Liver (tissue), 9 donors: Measurements from ENCODE around the gene HNRNPA3. TPM values are rescaled to one million over a fixed set of nuclear protein-coding genes. Genes with fewer than 3 reads are reported as not detected.

Experiments used
- DNase-seq: peaks from one replicate; pipeline ENCODE4 v3.0.0-alpha.2; 2017; ENCODE audit warnings: low spot score
- H3K27ac ChIP-seq, 2 donors: one replicate each; pipeline ENCODE4 v1.7.0; 2013; ENCODE audit warnings: inconsistent platforms in 2 of 2, low read length in 2 of 2, control low read depth in 1 of 2, low read depth in 1 of 2, mild to moderate bottlenecking in 1 of 2
- H3K27me3 ChIP-seq, 4 donors: one replicate each; pipeline versions ENCODE4 v1.6.1 to v1.7.0; 2013; ENCODE audit warnings: low read length in 3 of 4, inconsistent platforms in 1 of 4, mild to moderate bottlenecking in 1 of 4, moderate library complexity in 1 of 4; ENCODE audit not compliant: control insufficient read depth in 4 of 4, insufficient read depth in 4 of 4
- H3K36me3 ChIP-seq, 4 donors: one replicate each; pipeline versions ENCODE4 v1.6.1 to v1.7.0; 2013; ENCODE audit warnings: low read length in 3 of 4, mild to moderate bottlenecking in 3 of 4, low read depth in 1 of 4, moderate library complexity in 1 of 4; ENCODE audit not compliant: control insufficient read depth in 4 of 4, insufficient read depth in 3 of 4
- H3K4me1 ChIP-seq, 4 donors: one replicate each; pipeline versions ENCODE4 v1.6.1 to v1.7.0; 2013; ENCODE audit warnings: low read length in 3 of 4, mild to moderate bottlenecking in 3 of 4, moderate library complexity in 1 of 4; ENCODE audit not compliant: control insufficient read depth in 4 of 4, insufficient read depth in 4 of 4
- H3K4me3 ChIP-seq, 3 donors: one replicate each; pipeline versions ENCODE4 v1.6.1 to v1.7.0; 2013; ENCODE audit warnings: low read length in 3 of 3, control low read depth in 1 of 3, low read depth in 1 of 3, mild to moderate bottlenecking in 1 of 3
- H3K9ac ChIP-seq, 2 donors: one replicate each; pipeline ENCODE4 v1.7.0; 2013; ENCODE audit warnings: low read length in 2 of 2, mild to moderate bottlenecking in 2 of 2, moderate library complexity in 2 of 2, control low read depth in 1 of 2, low read depth in 1 of 2
- H3K9me3 ChIP-seq, 4 donors: one replicate each; pipeline versions ENCODE4 v1.6.1 to v1.7.0; 2013; ENCODE audit warnings: low read length in 3 of 4; ENCODE audit not compliant: control insufficient read depth in 4 of 4
- ATF3 ChIP-seq: IDR thresholded peaks from 2 replicates; pipeline ENCODE4 v1.6.1; 2016; ENCODE audit warnings: antibody characterized with exemption
- CTCF ChIP-seq: fragments of 150-350 bp; IDR thresholded peaks from 2 replicates; pipeline ENCODE4 v1.5.1; 2017; ENCODE audit warnings: improper control_type of control experiment, low read depth, low read length; ENCODE audit not compliant: missing input control
- FOXA2 ChIP-seq: IDR thresholded peaks from 2 replicates; pipeline ENCODE4 v1.6.1; 2016; ENCODE audit warnings: antibody characterized with exemption
- GABPA ChIP-seq, 2 donors: IDR thresholded peaks in 1 of 2; conservative IDR thresholded peaks in 1 of 2; 2 replicates each; pipeline ENCODE4 v1.6.1; 2016; ENCODE audit warnings: antibody characterized with exemption in 2 of 2, mild to moderate bottlenecking in 1 of 2, moderate library complexity in 1 of 2
- HNF4A ChIP-seq, 2 donors: conservative IDR thresholded peaks; 2 replicates each; pipeline ENCODE4 v1.6.1; 2016; ENCODE audit warnings: antibody characterized with exemption in 2 of 2, mild to moderate bottlenecking in 2 of 2
- HNF4G ChIP-seq: IDR thresholded peaks from 2 replicates; pipeline ENCODE4 v1.6.1; 2016; ENCODE audit warnings: antibody characterized with exemption
- JUND ChIP-seq, 2 donors: IDR thresholded peaks; 2 replicates each; pipeline ENCODE4 v1.6.1; 2016; ENCODE audit warnings: antibody characterized with exemption in 2 of 2
- MAX ChIP-seq: IDR thresholded peaks from 2 replicates; pipeline ENCODE4 v1.6.1; 2016; ENCODE audit warnings: antibody characterized with exemption
- NR2F2 ChIP-seq: IDR thresholded peaks from 2 replicates; pipeline ENCODE4 v1.6.1; 2016; ENCODE audit warnings: antibody characterized with exemption
- RAD21 ChIP-seq, 2 donors: IDR thresholded peaks; 2 replicates each; pipeline ENCODE4 v1.6.1; 2016; ENCODE audit warnings: antibody characterized with exemption in 2 of 2, mild to moderate bottlenecking in 2 of 2
- REST ChIP-seq: IDR thresholded peaks from 2 replicates; pipeline ENCODE4 v1.6.1; 2016; ENCODE audit warnings: antibody characterized with exemption, mild to moderate bottlenecking
- SP1 ChIP-seq: IDR thresholded peaks from 2 replicates; pipeline ENCODE4 v1.6.1; 2018; ENCODE audit warnings: antibody characterized with exemption, mild to moderate bottlenecking
- TAF1 ChIP-seq: conservative IDR thresholded peaks from 2 replicates; pipeline ENCODE4 v1.6.1; 2016; ENCODE audit warnings: antibody characterized with exemption, mild to moderate bottlenecking
- YY1 ChIP-seq: IDR thresholded peaks from 2 replicates; pipeline ENCODE4 v1.6.1; 2016; ENCODE audit warnings: antibody characterized with exemption, mild to moderate bottlenecking
- ZBTB33 ChIP-seq: IDR thresholded peaks from 2 replicates; pipeline ENCODE4 v1.6.1; 2016; ENCODE audit warnings: antibody characterized with exemption
- WGBS: extraction: QIAGEN DNeasy Blood & Tissue Kit; methylation state at CpG from one replicate; pipeline ENCODE4 v1.1.7; 2013; 5-methylcytosine and 5-hydroxymethylcytosine counted together
- polyA plus RNA-seq, 2 donors: library from polyadenylated mRNA; stranded (reverse) in 1 of 2; unstranded in 1 of 2; fragments of 200-250 nt in 1 of 2; fragments of >200 nt in 1 of 2; fragmentation: Nextera tagmentation in 1 of 2; extraction: Ambion mirVana in 1 of 2; gene quantifications; one replicate each; pipeline versions ENCODE4 v1.2.1 to v1.2.3, GENCODE V29; 2013 to 2015
- total RNA-seq, 2 donors: library from RNA; depleted of rRNA; stranded (reverse); fragments of >200 nt; gene quantifications; one replicate each; pipeline ENCODE4 v1.2.3, GENCODE V29; 2014
- donor health status: healthy.
- donor health status: healthy.
- donor health status: healthy.
- donor health status: healthy.
- donor health status: healthy.

The HNRNPA3 gene
- total and polyA plus RNA-seq, 4 donors, result 22.9 to 72.5 (median 51.7) TPM

GRCh38 chr2:177232098-177232704 lies 19.6 kb downstream of the HNRNPA3 start:
- Histone ChIP-seq H3K36me3 (peaks cover 3 to 47% (median 39%) of the 10 kb centered on the region in 4 donors), H3K9me3 (no peaks in the 10 kb centered on the region), H3K27me3 (no peaks in the 10 kb centered on the region), H3K4me1 (peaks cover 4 to 8% (median 5%) of the 10 kb centered on the region in 4 donors), H3K27ac (no peak overlapping the region), H3K9ac (no peak overlapping the region), H3K4me3 (no peak overlapping the region)
- WGBS, result 74% methylated on average over 8 of the region's 8 CpGs
- TF ChIP-seq JUND (IDR thresholded peaks at IDR 0.05) (no peak), GABPA (IDR thresholded peaks at IDR 0.05 in 1 of 2, conservative IDR thresholded peaks at IDR 0.05 in 1 of 2) (no peak), FOXA2 (no peak), ZBTB33 (no peak), YY1 (no peak), MAX (no peak), CTCF (no peak), REST (no peak)
- DNase-seq, result no peak

- Histone ChIP-seq H3K27ac (no peak overlapping the region), H3K9me3 (no peaks in the 10 kb centered on the region), H3K36me3 (peaks cover 3 to 47% (median 39%) of the 10 kb centered on the region in 4 donors), H3K4me1 (peaks cover 5 to 20% (median 13%) of the 10 kb centered on the region in 4 donors), H3K9ac (no peak overlapping the region), H3K4me3 (no peak overlapping the region), H3K27me3 (no peaks in the 10 kb centered on the region)
- no peak for DNase-seq
- TF ChIP-seq ATF3 (no peak), MAX (no peak), HNF4A (conservative IDR thresholded peaks at IDR 0.05) (no peak), SP1 (no peak), YY1 (no peak), FOXA2 (no peak), TAF1 (no peak), NR2F2 (no peak), RAD21 (IDR thresholded peaks at IDR 0.05) (no peak), HNF4G (no peak)
Measured at GRCh38 chr2:177234267-177234666, 21.7 kb downstream of the HNRNPA3 start.
